ENCODE measurements around the gene NEUROG3.
"Not testable (repeated sequence)": the region's sequence is repeated elsewhere in the genome, so short reads cannot be mapped to it uniquely, and the experiment has no call there.

Gene NEUROG3

GRCh38 chr10:69571618-69572158 lies 1.5 kb downstream of the NEUROG3 start:
- DNase-seq, result no peak

GRCh38 chr10:69570050-69570816 lies 3.0 kb downstream of the NEUROG3 start:
- DNase-seq, result no peak

DNA sequence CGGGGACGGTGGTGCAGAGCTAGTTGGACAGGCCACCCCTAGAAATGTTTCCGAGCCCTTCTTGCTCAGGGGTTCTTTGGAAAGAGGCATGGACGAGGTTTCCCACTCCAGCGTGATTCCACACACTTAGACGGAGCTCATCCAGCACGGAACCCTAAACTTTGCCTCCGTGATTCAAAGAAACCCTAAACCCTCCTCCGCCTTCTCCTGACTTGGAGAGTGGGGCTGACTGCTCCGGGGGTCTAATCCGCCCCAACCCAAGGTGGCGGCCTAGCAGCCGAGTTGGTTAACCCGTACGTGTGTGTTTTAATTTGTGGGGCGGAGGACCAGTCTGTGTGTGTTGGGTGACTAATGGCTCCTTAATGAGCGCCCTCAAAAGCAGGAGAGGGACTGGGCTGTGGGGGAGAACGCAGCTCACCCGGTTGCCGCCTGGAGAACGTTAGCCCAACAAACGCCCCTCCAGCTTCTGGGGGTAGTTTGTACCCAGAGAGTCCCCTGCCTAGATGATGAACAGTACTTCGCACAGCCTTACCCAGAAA lies 3.8 kb downstream of the NEUROG3 start:
- no peak for DNase-seq

- no peak for DNase-seq
These were observed 4.5 kb downstream of the NEUROG3 start for GRCh38 chr10:69568472-69569395.

GRCh38 chr10:69567920-69568319 lies 5.3 kb downstream of the NEUROG3 start:
- no peak for DNase-seq

DNA sequence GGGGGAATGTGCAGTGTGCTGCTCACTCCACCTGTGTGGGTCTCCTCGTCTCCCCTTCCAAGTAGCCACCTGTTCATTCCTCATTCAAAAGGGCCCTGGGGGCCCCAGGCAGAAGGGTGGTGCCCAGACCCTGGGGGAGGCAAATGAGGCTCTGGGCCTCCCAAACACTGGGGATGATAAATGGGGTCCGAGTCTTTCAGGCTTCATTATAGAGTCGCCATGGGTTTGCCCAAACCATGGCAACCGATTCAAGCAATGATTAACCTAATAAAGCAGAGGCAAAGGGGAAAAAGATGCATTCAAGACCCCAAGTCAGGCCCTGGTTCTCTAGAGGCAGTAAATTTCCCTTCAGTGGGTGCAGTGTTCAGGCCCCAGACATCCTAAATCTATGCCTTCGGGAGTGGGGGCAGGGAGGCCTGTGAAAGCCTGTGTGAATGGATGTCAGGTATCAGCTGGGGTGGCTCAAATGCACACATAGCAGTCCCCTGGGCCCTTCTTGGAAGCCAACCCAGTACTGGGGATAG lies 10.4 kb downstream of the NEUROG3 start:
- DNase-seq, result no peak

GRCh38 chr10:69559525-69559924 lies 13.7 kb downstream of the NEUROG3 start:
- no peak for DNase-seq

DNA sequence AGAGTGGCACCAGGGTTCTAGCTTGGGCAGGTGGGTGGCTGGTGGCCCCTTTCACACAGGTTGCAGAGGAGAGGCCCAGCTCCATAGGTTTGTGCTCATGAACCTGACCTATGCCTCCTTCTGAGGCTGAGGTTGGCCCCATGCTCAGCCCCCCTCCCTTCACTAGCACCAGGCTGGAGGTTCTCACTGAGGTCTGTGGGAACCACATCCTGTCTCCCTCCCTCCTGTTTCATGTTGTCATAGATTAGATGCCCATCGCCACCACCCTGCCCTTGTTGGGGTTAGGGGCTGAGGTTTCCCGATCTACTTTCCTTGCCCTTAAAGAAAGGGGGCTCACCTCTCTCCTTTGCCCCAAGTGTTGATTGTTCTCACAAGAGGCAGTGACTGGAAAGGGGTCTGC lies 14.7 kb downstream of the NEUROG3 start:
- no peak for DNase-seq

DNA sequence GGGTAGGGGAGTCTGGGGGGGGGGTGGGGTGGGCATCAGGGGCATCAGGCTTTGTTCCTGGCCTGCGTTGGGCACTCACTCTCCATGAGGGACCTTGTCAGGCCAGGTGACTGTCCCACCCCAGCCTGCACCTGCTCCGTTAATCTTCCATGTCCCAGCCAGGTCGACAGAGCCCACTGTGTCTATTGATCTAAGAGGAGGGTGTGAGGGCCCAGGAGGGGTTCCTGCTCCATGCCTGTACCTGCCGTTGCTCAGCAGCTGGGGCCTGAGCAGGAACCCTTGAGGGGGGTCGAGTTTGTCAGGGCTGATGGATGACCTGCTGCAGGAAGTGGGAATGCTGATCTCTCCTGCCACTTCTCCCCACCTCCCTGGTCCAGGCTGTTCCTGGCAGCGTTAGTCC lies 18.6 kb downstream of the NEUROG3 start:
- peak in 1 of 2 experiments; percentile 7 for DNase-seq

DNA sequence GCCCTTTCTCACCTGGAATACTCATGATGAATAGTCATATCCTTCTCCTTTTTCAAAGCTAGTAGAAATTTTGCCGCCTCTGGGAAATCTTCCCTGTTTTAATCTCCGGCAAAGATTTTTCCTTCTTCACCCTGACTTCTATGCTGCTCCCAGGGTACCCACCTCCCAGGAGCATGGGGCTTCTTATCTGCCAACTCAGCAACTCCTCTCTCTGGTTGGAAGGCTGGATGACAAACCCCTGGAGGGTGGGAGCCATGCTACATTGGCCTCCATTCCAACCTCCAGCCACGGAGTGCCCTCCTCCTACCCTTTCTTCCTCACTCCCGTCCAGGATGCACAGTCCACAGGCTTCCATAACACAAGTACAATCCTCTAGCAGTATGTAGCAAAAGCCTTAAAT lies 19.9 kb downstream of the NEUROG3 start:
- no peak for DNase-seq

DNA sequence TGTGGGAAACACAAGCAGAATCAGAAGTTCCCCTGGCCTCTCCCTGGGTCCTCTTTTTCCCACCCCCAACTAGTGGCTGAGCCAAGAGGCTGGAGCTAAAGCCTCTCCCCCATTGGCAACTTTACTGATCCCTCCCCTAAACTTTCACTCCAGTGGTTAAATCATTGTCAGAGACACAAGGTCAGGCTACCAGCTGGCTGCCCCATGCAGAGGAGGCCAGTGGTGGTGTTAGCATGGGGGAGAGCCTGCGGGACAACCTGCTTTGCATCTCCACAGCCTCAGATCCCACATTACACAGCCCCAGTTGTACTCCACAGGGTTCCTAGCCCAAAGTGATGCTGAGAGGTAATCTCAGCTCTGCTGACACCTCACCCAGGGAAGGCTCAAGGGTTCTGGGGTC lies 21.0 kb downstream of the NEUROG3 start:
- no peak for DNase-seq

DNA sequence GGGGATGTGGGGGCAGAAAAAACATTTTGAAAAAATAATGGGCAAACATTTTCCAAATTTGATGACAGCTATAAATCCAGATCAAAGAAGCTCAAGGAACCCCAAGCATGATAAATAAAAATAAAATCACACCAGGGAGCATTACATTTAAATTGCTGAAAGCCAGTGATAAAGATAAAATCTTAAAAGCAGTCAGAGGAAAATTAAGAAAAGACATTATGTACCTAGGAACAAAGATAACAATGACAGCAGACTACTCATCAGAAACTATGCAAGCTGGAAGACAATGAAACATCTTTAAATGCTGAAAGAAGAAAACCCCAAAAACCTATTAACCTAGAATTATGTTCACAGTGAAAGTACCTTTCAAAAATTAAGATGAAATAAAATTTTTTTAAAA lies 23.3 kb downstream of the NEUROG3 start:
- no peak for DNase-seq

- DNase-seq, result no peak
These were observed 31.8 kb downstream of the NEUROG3 start for GRCh38 chr10:69541463-69541862.

DNA sequence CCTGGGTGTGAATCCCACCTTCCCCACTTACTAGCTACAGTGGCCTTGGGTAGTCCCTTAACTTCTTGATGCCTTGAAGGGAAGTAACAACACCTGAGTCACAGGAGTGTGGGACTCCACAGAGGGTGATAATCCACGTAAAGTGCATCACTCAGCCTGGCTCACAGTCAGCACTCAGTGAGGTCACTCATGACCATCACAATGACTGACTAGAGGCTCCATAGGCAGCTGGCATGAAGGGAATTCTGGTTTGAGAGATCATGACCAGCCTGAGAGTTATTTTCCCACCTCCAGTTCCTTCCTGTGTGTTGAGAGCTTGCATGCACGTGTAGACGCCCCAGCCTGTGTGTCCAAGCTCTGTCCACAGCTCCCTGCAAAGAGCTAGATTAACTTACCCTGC lies 34.8 kb downstream of the NEUROG3 start:
- DNase-seq, result no peak

DNA sequence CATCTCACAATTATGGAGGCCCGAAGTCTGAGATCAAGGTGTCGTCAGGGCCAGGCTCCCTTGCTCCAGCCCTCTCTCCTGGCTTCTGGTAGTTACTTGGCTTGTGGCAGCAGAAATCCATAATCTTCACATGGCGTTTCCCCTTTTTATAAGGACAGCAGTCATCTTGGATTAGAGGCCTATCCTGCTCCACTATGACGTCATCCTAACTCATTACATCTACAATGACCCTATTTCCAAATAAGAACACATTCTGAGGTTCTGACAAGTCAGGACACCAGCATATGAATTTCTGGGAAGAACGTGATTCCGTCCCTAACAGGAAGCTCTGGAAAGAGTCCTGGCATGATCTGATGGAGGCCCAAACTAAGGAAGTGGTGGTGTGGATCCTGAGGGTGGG lies 35.8 kb downstream of the NEUROG3 start:
- DNase-seq, result no peak

DNA sequence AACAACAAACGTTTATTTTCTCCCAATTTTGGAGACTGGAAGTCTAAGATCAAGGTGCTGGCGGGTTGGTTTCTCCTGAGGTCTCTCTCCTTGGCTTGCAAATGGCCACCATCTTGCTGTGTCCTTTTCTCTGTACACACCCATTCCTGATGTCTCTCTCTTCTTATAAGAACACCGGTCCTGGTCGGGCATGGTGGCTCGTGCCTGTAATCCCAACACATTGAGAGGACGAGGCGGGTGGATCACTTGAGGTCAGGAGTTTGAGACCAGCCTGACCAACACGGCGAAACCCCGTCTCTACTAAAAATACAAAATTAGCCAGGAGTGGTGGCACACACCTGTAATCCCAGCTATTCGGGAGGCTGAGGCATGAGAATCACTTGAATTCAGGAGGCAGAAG lies 36.7 kb downstream of the NEUROG3 start:
- not testable (repeated sequence) for DNase-seq

DNA sequence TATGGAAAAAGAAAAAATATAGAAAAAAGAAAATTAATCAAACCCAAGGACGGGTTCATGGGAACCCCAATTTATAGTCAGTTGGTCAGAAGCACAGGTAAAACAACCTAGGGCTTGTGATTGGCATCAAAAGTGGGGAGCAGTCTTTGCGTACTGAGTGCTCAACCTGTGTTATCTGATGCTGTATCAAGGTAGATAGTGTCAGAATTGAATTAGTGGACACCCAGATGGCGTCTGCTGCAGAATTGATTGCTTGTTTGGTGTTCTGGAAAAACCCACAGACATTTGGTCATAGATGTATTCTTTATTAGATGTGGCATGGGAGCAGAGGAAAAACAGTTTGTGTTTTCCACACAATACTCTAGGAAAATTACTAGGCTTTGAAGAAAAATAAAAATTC lies 39.6 kb downstream of the NEUROG3 start:
- no peak for DNase-seq

GRCh38 chr10:69527961-69528360 lies 45.3 kb downstream of the NEUROG3 start:
- no peak for DNase-seq
